Left lung (tissue), 10 donors: Measurements from ENCODE around the gene SLC13A2. TPM values are rescaled to one million over a fixed set of nuclear protein-coding genes. Genes with fewer than 3 reads are reported as not detected.

Experiments
- ATAC-seq: fragments of 200-7000 bp; cut with Tn5 transposase; one replicate; pipeline ENCODE4 v1.9.1; 2020; ENCODE audit warnings: moderate library complexity
- DNase-seq, 4 donors: peaks; one replicate each; pipeline ENCODE4 v3.0.0-alpha.2; 2013 to 2020
- H3K27ac ChIP-seq, 2 donors: fragments of 200-600 bp; sonication (generic) in 1 of 2; one replicate each; pipeline versions ENCODE4 v1.5.0 to v1.8.0; 2020 to 2021
- H3K27me3 ChIP-seq, 2 donors: fragments of 200-600 bp; sonication (generic) in 1 of 2; one replicate each; pipeline versions ENCODE4 v1.5.0 to v1.8.0; 2020 to 2021
- H3K36me3 ChIP-seq, 2 donors: fragments of 200-600 bp; sonication (generic) in 1 of 2; one replicate each; pipeline versions ENCODE4 v1.5.0 to v1.8.0; 2020 to 2021
- H3K4me1 ChIP-seq, 2 donors: fragments of 200-600 bp; one replicate each; pipeline ENCODE4 v1.8.0; 2021
- H3K4me3 ChIP-seq, 2 donors: fragments of 200-600 bp; sonication (generic) in 1 of 2; one replicate each; pipeline versions ENCODE4 v1.5.0 to v1.8.0; 2020 to 2021; ENCODE audit warnings: mild to moderate bottlenecking in 1 of 2
- H3K9me3 ChIP-seq, 2 donors: fragments of 200-600 bp; sonication (generic) in 1 of 2; one replicate each; pipeline versions ENCODE4 v1.5.0 to v1.8.0; 2020 to 2021
- intact Hi-C, 2 donors: fragments of 100-400 bp; cut with DNase I; formaldehyde crosslinking; loops; one replicate each; pipeline versions ENCODE4 v1.11.2 to v1.14.2; 2022
- polyA plus RNA-seq, 6 donors: library from polyadenylated mRNA; unstranded; fragments of 120-200 nt; gene quantifications; one replicate each; pipeline ENCODE4 v1.2.1, GENCODE V29; 2013; ENCODE audit not compliant: insufficient read length in 6 of 6
- total RNA-seq, 2 donors: library from RNA; stranded (reverse); fragmentation: NEBNext Ultra II Directional; extraction: Animal tissue kit (Norgen Biotek cat#: 25700); gene quantifications; one replicate each; pipeline ENCODE4 v1.2.1, GENCODE V29; 2021
- TF ChIP-seq, protein P1 (sequence below), 2 donors: fragments of 200-600 bp; sonication (generic) in 1 of 2; IDR thresholded peaks; one replicate each; pipeline versions ENCODE4 v1.5.0 to v1.8.0; 2021; ENCODE audit warnings: antibody characterized with exemption in 2 of 2
- donor health status: DM: no; HTN: yes; CAD: no.
- donor health status: DM: no; HTN: no; CAD: no.

The SLC13A2 gene
- total and polyA plus RNA-seq, 8 donors = 0.13 to 0.60 (median 0.42) TPM; not detected in 2

DNA sequence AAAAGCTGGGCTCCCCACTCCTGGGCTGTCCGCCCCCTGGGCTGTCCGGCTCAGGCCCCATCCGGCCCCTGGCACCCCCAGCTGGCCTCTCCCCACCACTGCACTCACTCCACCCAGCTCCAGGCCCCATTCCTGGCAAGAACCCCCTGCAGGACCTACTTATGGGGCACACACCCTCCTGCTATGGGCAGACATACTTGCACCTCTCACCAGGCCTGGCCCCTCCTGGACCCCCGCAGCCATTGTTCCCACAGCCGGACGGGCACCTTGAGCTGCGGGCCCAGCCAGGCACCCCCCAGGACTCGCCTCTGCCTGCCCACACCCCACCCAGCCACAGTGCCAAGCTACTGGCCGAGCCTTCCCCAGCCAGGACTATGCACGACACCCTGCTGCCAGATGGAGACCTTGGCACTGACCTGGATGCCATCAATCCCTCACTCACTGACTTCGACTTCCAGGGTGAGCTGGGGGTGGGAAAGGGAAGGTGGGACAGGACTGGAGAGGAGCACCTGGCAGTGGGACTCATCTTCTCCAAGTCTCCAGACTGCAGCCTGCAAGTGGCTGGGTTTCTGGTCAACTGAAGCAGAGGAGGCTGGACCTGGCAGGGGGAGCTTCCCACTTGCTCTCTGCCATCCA lies 61.4 kb downstream of the SLC13A2 start:
- Histone ChIP-seq H3K9me3 (no peaks in the 10 kb centered on the region), H3K4me3 (no peak overlapping the region), H3K27me3 (no peaks in the 10 kb centered on the region), H3K4me1 (no peaks in the 10 kb centered on the region), H3K27ac (no peak overlapping the region), H3K36me3 (no peaks in the 10 kb centered on the region)
- DNase-seq (no peak), ATAC-seq (no peak)
- intact Hi-C loops = loop anchor here in 1 of 2 donors (5.0 kb wide), 1 partner anchor 38 kb away; no protein-coding TSS in a partner anchor
- TF ChIP-seq, protein P1, sequence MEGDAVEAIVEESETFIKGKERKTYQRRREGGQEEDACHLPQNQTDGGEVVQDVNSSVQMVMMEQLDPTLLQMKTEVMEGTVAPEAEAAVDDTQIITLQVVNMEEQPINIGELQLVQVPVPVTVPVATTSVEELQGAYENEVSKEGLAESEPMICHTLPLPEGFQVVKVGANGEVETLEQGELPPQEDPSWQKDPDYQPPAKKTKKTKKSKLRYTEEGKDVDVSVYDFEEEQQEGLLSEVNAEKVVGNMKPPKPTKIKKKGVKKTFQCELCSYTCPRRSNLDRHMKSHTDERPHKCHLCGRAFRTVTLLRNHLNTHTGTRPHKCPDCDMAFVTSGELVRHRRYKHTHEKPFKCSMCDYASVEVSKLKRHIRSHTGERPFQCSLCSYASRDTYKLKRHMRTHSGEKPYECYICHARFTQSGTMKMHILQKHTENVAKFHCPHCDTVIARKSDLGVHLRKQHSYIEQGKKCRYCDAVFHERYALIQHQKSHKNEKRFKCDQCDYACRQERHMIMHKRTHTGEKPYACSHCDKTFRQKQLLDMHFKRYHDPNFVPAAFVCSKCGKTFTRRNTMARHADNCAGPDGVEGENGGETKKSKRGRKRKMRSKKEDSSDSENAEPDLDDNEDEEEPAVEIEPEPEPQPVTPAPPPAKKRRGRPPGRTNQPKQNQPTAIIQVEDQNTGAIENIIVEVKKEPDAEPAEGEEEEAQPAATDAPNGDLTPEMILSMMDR (IDR thresholded peaks at IDR 0.05) = no peak

DNA sequence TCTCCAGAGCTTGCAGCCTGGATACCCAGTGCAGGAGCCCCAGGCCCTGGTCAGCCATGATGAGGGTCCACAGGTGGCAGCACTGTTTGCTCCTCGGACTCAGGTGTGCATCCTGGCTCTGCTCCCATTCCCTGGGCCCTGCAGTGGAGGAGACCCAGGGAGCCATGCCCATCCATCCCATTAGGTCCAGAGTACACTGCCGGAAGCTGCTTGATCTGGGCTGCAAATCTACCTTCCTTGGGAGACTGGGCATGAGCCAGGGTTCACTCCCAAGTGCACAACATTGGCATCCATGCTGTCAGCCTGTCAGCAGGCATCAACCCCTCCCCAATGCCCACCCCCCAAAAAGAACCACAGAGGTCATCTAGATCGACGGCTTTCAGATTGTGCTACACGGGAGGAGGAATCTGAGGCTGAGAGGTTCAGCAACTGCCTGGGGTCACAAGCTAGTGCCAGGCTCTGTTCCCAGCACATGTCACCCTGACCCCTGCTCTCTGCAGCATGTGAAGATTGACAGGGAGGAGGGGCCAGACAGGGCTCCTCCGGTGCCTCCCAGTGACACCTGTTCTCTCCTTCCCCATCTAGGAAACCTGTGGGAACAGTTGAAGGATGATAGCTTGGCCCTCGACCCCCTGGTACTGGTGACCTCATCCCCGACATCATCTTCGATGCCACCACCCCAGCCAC lies 63.2 kb downstream of the SLC13A2 start:
- no peak for DNase-seq
- intact Hi-C loops = loop anchor here in 1 of 2 donors (5.0 kb wide), 1 partner anchor 39 kb away; no protein-coding TSS in a partner anchor
- no peak overlapping the region for H3K27ac ChIP-seq
- no peaks in the 10 kb centered on the region for H3K9me3 ChIP-seq
- H3K4me3 ChIP-seq = no peak overlapping the region
- no peaks in the 10 kb centered on the region for H3K4me1 ChIP-seq
- H3K36me3 ChIP-seq = no peaks in the 10 kb centered on the region
- TF ChIP-seq, protein P1 (IDR thresholded peaks at IDR 0.05) = no peak
- no peak for ATAC-seq
- H3K27me3 ChIP-seq = no peaks in the 10 kb centered on the region

DNA sequence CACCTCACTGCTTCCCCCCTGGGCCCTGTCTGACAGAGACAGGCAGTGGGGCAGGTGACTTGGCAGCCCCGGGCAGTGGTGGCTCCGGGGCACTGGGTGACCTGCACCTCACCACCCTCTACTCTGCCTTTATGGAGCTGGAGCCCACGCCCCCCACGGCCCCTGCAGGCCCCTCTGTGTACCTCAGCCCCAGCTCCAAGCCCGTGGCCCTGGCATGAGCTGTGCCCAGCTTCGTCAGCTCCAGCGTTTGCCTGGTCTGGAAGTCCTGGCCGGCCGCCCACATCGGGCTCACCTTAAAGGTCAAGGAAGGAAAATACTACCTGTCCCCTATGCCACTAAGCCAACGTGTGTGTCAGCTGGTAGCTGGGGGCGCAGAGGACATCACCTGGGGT lies 63.8 kb downstream of the SLC13A2 start:
- ATAC-seq = no peak

DNA sequence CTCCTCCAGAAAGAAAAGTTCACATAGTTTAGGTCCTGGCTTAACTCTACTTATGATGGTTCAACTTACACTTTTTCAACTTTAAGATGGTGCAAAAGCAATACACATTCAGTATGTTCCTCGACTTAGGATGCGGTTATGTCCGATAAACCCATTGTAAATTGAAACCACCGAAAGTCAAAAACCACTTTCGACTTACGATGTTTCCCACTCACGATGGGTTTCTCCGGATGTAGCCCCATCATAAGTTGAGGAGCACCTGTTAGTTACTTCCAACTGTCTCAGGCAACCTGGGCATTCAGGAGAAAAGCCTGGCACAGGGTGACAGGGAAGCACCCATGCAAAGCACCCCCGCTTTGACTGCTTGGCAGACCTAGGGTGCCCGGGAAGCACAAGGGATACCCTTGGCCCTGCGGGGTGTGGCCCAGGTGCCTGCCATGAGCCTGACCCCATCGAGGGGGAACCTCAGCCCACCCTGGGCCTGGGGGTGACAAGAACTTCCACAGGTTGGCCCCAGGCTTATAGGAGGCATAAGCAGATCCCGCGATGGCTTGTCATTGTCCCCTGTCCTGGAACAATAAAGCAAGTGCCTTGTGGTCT lies 65.0 kb downstream of the SLC13A2 start:
- intact Hi-C loops = loop anchor here in 1 of 2 donors (5.0 kb wide), 1 partner anchor 41 kb away; no protein-coding TSS in a partner anchor

More for the DNA sequence above, 63.8 kb downstream of the SLC13A2 start:
- Histone ChIP-seq H3K27me3 (no peaks in the 10 kb centered on the region), H3K4me1 (no peaks in the 10 kb centered on the region), H3K4me3 (no peak overlapping the region), H3K36me3 (no peaks in the 10 kb centered on the region), H3K9me3 (no peaks in the 10 kb centered on the region), H3K27ac (no peak overlapping the region)
- intact Hi-C loops = loop anchor here in 1 of 2 donors (5.0 kb wide), 1 partner anchor 40 kb away; no protein-coding TSS in a partner anchor
- no peak for DNase-seq
- TF ChIP-seq, protein P1 (IDR thresholded peaks at IDR 0.05) = no peak

More for the DNA sequence above, 65.0 kb downstream of the SLC13A2 start:
- H3K27ac ChIP-seq = no peak overlapping the region
- no peaks in the 10 kb centered on the region for H3K4me1 ChIP-seq
- TF ChIP-seq, protein P1 (IDR thresholded peaks at IDR 0.05) = no peak
- H3K9me3 ChIP-seq = no peaks in the 10 kb centered on the region
- no peaks in the 10 kb centered on the region for H3K36me3 ChIP-seq
- no peaks in the 10 kb centered on the region for H3K27me3 ChIP-seq
- ATAC-seq (no peak), DNase-seq (no peak)
- no peak overlapping the region for H3K4me3 ChIP-seq
